Activated CD8-positive, alpha-beta memory T cell treated with anti-CD3 and anti-CD28 coated beads, Interleukin-2, amount 50 U/mL, for 1 hour (primary cell): ENCODE measurements around the gene ZNF175.

Experiments used
- DNase-seq: peaks from one replicate; pipeline ENCODE4 v3.0.0-alpha.2; 2020; ENCODE audit errors: extremely low read depth

ZNF175 gene

DNA sequence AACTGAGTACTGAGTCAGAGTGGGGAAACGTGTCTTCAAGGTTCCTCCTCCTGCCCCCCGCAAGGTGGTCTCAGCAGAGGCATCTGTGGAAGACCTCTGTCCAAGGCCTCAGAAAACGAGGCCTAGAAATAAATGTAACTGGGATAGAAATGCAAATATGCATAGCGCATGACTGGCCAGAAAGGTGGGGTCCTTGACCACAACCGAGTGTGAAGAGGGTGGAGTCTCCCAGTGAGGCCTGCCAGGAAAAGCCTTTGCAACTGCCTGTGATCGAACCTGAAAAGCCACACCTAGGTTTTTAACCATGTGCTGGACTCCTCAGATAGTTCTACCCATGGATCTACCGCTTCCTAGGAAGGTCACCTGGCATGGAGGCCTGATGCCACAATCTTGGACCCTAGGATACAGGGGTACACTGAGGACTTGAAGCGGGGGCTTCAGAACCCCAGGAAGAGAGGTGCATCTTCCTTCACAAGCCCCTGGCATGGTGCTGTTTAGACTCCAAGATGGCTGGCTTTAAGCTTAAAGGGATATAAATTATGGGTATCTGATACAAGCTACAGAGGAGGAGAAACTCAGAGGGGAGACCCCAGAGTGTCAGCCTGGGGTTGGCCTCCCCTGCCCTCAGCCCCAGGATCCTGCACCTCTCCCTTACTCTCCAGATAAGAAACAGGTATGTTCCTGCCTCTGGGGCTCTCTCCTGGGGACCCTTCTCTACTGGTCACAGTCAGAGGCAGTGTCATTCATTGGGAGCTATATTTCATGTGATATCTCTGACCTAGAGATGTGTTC is 21.4 kb upstream of the ZNF175 start:
- DNase-seq: no peak

DNA sequence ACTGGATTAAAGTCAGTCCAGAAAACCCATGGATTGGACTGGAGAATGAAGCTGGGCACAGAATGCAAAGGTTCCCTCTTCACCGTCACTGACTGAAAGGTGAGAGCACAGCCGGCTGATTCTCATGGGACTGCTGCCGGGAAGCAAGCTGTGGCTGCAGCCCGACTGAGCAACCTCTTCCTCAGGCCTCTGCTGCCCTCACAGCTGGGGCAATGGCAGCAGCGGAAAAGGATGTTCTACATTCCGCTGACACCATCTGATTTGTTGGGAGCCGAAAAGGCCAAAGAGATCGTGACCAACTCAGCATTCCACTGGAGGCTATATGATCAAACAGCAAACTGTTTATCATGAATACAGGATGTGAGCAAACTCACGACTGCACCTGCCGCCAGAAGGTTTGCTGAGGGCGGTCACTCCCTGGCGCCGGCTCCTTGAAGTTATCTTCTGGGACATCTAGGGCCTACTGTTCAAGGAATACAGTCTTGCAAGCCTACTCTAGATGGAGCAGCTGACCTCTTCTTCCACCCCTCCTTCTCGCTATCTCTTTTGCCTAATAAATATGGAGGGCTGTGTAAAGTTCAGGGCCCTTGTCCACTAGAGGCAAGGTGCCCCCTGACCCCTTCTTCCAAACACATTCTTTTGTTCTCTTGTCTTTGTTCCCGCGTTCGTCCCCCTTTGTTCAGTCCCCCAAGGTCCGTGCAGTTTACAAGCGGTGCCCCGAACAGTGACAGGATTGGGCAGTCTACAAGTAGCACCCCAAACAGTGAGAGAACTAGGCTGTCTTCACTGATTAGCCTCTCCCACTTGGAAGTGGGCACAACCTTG is 20.0 kb upstream of the ZNF175 start:
- no peak for DNase-seq

DNA sequence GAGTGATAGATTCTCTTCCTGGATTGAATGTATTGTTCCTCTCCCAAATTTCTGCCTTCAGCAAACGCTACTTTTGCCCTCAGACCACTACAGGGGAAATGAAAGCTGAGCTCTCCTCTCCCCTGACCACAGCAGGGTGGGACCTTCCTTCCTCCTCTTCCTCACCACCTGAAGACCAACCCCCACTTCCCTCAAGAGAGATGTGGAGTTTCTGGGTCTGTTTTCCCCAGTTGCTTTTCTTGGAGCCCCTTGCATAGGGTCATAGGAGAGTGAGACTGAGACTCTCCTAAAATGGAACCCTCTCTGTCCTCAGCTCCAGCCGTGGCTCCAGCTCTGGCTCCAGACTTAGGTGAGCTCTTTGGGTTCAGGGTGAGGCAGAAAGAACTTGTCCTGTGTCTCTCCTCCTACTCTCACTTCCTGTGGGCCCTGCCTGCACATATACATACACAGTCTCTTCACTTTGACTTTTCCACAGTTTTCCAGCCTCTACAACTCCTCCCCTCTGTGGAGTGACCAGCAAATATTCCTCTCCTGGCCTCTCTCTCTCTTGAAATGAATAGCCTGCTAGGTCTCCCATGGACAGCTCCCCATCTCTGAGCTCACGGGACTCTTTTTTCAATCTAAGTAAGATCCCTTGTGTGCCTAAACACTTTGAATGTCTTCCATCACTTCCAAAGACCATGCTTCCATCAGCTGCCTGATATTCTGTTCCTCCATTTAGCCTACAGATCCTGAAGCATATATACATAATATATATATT is 19.2 kb upstream of the ZNF175 start:
- no peak for DNase-seq

DNA sequence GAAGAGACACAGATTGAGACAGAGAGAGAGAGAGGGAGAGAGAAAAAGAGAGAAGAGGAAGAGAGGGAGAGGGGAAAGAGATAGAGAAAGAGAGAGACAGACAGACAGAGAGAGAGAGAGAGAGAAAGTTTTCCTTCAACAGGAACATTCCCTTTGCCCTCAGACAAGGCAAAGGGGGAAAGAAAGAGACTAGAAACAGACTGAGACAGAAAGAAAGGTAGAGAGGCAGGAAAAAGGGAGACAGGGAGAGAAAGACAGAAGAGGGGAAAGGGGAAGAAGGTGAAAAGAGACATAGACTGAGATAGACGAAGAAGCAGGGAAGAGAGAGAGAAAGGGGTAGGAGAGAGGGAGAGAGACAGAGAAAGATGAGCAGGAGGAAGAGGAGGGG is 18.5 kb upstream of the ZNF175 start:
- no peak for DNase-seq

DNA sequence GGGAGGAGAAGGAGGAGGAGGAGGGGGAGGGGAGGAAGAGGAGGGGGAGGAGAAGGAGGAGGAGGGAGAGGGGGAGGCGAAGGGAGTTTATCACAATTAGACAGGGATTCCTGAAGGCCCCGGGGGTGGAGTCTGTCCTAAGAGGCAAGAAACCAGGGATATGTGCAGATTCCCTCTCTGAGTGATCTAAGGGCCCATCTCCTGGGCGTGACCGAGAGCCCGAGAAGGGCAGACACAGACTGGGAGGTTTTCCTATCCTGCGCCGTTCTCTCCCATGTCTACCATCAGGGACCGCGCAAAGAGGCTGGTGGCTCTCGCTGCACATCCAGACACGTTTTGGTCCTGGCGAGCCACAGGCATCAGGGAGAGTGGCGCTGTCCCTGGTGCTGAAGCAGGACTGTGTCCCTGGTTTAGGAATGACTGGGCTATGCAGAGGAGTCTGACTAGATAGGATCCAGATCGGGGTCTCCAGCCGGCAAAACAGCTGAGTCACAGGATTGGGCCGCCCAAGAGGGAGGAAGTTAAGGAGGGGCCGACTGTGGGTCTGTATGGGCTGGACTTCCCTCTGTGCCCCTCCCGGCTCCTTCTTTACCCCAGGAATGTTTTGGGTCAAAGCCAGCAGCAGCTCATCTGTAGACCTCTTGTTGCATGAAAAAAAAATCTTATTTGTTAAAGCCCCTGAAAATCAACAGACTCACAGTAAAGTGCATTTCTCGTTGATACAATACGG is 17.9 kb upstream of the ZNF175 start:
- no peak for DNase-seq

DNA sequence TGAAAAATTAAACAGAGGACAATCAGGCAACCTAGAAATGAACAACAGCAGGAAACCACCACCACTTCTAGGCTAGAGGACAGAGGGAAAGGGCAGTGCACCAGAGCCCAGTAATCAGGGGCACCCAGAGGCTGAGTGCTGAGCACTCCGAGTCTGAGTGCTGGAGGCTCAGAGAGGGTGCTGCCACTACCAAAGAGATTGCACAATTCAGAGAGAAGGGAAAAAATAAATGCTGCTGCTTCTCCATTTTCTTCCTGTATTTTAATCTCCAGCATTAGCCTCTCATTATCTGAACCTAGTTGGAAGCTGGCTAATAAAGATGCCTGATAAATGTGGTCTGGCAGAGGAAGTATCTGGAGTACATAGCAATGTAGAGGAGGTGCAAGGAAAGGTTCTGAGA is 11.8 kb upstream of the ZNF175 start:
- no peak for DNase-seq

DNA sequence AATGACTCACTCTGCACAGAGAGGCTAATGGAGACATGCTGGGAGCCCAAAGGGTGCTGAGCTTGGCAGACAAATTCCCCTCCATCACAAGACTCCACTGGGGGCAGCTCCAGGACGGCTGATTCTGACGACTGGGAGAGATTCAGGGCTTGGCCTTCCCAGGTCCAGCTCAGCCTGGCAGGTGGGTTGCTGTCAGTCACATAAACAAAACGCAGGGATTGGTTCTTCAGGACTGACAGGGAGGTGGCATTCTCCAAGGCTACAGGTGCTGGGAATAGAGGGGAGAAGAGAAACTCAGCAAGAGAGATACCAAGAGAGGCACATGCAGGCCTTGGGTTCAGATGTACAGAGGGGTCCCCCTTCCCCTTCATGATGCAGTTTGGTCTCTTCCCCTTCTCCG is 10.7 kb upstream of the ZNF175 start:
- DNase-seq: no peak

DNA sequence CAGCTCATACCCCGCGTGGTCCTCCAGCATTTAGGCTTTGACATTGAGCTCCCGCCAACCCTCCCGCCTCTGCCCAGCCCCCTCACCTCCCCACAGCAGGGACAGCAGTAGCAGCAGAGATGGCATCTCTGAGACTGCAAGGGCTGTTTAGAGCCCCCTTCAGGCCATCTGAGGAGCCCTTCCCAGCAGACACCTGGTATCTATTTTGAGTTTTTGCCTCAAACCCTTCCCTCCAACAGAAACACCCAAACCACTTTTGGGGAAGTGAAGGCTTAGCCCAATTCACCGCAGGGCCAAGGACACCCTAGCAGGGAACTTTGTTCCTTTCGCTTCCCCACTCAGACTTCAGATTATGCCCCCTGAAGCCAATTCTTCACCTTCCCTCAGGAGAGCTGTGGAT is 6.3 kb upstream of the ZNF175 start:
- DNase-seq: no peak

- no peak for DNase-seq
Measured at GRCh38 chr19:51565583-51565982, 5.5 kb upstream of the ZNF175 start.

- DNase-seq: no peak
Measured at GRCh38 chr19:51566489-51567100, 4.5 kb upstream of the ZNF175 start.

GRCh38 chr19:51567583-51567982 is 3.5 kb upstream of the ZNF175 start:
- no peak for DNase-seq

GRCh38 chr19:51568456-51568855 is 2.6 kb upstream of the ZNF175 start:
- no peak for DNase-seq

DNA sequence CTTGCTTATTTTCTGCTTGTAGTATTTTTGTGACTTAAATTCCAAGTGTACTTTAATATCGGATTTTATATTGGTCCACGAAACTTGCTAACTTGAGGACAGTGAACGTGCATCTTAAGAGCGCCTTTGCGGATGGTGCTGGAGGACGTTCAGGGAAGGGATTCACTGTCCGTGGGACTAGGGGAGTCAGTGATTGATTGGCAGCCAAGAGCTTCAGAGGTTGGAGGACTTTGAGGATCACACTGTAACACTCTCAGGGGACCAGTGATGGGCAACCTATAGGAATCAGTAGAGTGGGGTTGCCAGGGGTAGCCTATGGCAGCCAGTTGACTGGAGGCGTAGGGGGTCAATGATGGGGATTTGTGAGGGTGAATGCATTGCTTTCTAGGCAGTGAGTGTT is 516 bp downstream of the ZNF175 start:
- DNase-seq: no peak

GRCh38 chr19:51572410-51572809 is 1.3 kb downstream of the ZNF175 start:
- DNase-seq: no peak

- DNase-seq: no peak
Measured at GRCh38 chr19:51572908-51573307, 1.8 kb downstream of the ZNF175 start.

DNA sequence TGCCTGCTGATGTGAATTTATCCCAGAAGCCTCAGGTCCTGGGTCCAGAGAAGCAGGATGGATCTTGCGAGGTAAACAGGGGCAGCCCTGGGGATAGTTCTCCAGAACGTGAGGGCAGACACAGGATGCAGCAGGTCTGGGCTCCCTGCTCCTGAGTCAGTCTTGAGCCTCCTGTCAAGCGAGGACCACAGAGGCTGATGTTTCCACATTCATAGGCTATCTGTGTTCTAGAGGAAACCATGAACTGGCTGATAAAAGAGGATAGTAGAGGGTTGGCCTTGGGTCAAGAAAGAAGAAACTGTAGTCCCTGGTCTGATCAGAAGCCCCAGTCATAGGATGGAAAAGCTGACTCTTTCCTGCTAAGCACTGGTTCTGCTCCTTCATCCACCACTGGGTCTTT is 2.2 kb downstream of the ZNF175 start:
- DNase-seq: no peak

GRCh38 chr19:51576850-51577249 is 5.8 kb downstream of the ZNF175 start:
- DNase-seq: no peak

DNA sequence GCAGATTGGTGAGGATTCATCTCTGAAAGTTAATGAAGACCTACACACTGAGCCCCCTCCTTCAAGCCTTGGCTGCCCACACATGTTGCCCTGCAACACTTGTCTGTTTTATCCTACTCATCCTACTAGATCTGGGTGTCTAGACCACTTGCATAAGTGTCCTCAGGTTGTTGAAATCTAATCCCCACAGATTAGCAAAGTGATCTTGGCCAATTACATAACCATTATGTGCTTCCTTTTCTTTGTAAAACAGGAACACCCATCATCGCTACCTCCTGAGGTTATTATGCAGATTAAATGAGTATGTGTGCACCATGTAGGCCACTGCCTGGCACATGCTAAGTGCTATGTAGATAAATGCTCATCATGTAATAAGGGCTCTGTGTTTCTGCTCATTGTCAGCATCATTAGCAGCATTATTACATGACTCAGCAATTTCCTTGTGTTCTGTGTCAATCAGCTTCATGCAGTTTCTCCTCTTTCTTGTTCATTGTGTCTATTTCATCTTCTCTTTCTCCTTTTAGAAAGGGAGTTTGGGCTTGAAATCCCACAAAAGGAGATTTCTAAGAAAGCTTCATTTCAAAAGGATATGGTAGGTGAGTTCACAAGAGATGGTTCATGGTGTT is 15.1 kb downstream of the ZNF175 start:
- DNase-seq: no peak

DNA sequence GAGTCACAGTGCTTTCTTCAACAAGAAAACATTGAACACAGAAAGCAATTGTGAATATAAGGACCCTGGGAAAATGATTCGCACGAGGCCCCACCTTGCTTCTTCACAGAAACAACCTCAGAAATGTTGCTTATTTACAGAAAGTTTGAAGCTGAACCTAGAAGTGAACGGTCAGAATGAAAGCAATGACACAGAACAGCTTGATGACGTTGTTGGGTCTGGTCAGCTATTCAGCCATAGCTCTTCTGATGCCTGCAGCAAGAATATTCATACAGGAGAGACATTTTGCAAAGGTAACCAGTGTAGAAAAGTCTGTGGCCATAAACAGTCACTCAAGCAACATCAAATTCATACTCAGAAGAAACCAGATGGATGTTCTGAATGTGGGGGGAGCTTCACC is 15.7 kb downstream of the ZNF175 start:
- no peak for DNase-seq

DNA sequence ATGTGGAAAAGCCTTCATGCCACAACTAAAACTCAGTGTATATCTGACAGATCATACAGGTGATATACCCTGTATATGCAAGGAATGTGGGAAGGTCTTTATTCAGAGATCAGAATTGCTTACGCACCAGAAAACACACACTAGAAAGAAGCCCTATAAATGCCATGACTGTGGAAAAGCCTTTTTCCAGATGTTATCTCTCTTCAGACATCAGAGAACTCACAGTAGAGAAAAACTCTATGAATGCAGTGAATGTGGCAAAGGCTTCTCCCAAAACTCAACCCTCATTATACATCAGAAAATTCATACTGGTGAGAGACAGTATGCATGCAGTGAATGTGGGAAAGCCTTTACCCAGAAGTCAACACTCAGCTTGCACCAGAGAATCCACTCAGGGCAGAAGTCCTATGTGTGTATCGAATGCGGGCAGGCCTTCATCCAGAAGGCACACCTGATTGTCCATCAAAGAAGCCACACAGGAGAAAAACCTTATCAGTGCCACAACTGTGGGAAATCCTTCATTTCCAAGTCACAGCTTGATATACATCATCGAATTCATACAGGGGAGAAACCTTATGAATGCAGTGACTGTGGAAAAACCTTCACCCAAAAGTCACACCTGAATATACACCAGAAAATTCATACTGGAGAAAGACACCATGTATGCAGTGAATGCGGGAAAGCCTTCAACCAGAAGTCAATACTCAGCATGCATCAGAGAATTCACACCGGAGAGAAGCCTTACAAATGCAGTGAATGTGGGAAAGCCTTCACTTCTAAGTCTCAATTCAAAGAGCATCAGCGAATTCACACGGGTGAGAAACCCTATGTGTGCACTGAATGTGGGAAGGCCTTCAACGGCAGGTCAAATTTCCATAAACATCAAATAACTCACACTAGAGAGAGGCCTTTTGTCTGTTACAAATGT is 16.4 kb downstream of the ZNF175 start:
- DNase-seq: no peak
